ENCODE data around the gene PRR36. TPM values are rescaled to one million over a fixed set of nuclear protein-coding genes. Genes with fewer than 3 reads are reported as not detected.

PRR36 gene
- total RNA-seq, 1 donor from 2014 or later: 0.05 TPM

DNA sequence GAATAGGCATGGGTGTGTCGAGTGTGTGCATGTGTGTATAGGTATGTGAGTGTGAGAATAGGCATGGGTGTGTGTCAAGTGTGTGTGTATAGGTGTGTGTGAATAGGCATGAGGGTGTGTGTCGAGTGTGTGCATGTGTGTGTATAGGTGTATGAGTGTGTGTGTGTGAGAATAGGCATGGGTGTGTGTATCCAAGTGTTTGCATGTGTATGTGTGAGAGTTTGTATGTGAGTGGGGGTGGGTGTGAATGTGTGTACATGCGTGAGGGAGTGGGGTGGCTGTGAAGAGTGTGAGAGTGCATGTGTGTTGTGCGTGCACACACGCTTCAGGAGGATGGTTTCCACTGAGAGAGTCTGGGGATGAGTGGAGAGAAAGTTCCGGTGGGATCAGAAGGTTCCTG is 30.7 kb downstream of the PRR36 start:
- H3K36me3 Mint-ChIP-seq (ENCODE audit: low read depth): no peaks in the 10 kb centered on the region
- H3K9me3 Mint-ChIP-seq: no peaks in the 10 kb centered on the region
- no peaks in the 10 kb centered on the region for H3K4me1 Mint-ChIP-seq (ENCODE audit: low read depth)

DNA sequence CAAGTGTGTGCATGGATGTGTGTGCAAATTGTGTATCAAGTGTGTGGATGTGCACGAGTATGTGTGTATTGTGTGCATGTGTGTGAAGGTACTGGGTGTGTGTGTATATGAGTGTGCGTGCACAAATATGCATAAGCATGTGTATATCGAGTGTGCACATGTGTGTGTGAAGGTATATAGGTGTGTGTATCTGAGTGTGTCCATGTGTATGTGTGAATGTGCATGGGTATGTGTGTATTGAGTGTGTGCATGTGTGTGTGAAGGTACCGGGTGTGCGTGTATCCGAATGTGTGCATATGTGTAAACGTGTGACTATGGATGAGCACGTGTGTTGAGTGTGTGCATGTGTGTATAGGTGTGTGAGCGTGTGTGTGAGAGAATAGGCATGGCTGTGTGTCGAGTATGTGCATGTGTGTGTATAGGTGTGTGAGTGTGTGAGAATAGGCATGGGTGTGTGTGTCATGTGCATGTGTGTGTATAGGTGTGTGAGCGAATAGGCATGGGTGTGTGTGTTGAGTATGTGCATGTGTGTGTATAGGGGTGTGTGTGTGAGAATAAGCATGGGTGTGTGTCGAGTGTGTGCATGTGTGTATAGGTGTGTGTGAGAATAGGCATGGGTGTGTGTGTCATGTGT is 31.4 kb downstream of the PRR36 start:
- Mint-ChIP-seq H3K27me3 (ENCODE audit: insufficient read depth) (no peaks in the 10 kb centered on the region), H3K9me3 (no peaks in the 10 kb centered on the region), H3K27ac (no peak overlapping the region), H3K4me1 (ENCODE audit: low read depth) (no peaks in the 10 kb centered on the region), H3K4me3 (no peak overlapping the region), H3K36me3 (ENCODE audit: low read depth) (no peaks in the 10 kb centered on the region)
- intact Hi-C loops (cut with micrococcal nuclease): no loop called here
- no peak for DNase-seq (ENCODE audit: low spot score)

More for the DNA sequence above, 30.7 kb downstream of the PRR36 start:
- DNase-seq (ENCODE audit: low spot score): no peak
- Mint-ChIP-seq H3K27me3 (ENCODE audit: insufficient read depth) (no peaks in the 10 kb centered on the region), H3K4me3 (no peak overlapping the region), H3K27ac (no peak overlapping the region)
- intact Hi-C loops (cut with micrococcal nuclease): no loop called here

DNA sequence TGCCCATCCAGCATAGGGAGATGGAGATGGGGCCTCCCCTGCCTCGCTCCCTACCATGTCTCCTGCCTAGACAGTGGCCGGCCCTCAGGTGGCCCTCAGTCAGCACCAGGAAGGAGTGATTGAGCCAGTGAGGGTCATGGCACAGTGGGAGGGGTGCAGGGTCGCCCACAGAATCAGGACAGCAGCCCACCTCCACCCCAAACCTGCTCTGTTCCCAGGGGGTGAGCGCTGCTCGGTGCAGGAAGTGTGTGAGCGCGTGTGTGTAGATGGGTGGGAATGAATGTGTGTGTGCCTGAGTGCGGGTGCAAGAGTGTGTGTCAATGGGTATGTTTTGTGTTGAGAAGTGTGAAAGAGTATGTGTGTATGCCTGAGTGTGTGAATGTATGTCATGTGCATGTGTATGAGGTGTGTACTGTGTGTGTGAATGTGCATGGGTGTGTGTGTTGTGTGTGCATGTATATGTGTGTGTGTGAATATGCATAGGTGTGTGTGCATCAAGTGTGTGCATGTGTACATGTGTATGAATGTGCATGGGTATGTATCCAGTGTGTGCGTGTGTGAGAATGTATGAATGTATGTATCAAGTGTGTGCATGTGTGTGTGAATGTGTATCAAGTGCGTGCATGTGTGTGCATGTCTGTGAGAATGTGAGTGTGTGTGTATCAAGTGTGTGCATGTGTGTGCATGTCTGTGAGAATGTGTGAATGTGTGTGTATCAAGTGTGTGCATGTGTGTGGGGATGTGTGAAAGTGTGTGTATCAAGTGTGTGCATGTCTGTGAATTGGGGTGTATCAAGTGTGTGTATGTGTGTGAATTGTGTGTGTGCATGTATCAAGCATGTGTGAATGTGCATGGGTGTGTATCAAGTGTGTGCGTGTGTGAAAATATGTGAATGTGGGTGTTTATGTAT is 32.2 kb downstream of the PRR36 start:
- H3K27ac Mint-ChIP-seq: no peak overlapping the region
- no peaks in the 10 kb centered on the region for H3K36me3 Mint-ChIP-seq (ENCODE audit: low read depth)
- intact Hi-C loops (cut with micrococcal nuclease): no loop called here
- H3K4me1 Mint-ChIP-seq (ENCODE audit: low read depth): no peaks in the 10 kb centered on the region
- no peaks in the 10 kb centered on the region for H3K27me3 Mint-ChIP-seq (ENCODE audit: insufficient read depth)
- H3K9me3 Mint-ChIP-seq: no peaks in the 10 kb centered on the region
- no peak overlapping the region for H3K4me3 Mint-ChIP-seq
- DNase-seq (ENCODE audit: low spot score): no peak

DNA sequence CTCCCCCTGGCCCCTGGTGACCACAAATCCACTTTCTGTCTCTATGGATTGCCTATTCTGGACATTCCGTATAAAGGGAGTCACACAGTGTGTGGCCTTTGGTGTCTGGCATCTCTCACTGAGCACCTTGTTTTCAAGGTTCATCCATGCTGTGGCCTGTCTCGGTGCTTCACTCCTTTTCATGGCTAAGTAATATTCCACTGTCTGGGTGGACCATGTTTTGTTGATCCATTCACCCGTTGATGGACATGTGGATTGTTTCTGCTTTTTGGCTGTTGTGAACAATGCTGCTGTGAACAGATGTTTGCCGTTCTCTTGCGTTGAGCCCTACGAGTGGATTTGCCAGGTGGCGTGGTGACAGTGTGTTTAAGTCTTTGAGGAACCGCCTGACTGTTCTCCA is 33.6 kb downstream of the PRR36 start:
- no peaks in the 10 kb centered on the region for H3K4me1 Mint-ChIP-seq (ENCODE audit: low read depth)
- H3K36me3 Mint-ChIP-seq (ENCODE audit: low read depth): no peaks in the 10 kb centered on the region
- H3K27ac Mint-ChIP-seq: no peak overlapping the region
- peaks cover 2% of the 10 kb centered on the region for H3K27me3 Mint-ChIP-seq (ENCODE audit: insufficient read depth)
- intact Hi-C loops (cut with micrococcal nuclease): no loop called here
- no peak overlapping the region for H3K4me3 Mint-ChIP-seq
- DNase-seq (ENCODE audit: low spot score): no peak
- no peaks in the 10 kb centered on the region for H3K9me3 Mint-ChIP-seq

DNA sequence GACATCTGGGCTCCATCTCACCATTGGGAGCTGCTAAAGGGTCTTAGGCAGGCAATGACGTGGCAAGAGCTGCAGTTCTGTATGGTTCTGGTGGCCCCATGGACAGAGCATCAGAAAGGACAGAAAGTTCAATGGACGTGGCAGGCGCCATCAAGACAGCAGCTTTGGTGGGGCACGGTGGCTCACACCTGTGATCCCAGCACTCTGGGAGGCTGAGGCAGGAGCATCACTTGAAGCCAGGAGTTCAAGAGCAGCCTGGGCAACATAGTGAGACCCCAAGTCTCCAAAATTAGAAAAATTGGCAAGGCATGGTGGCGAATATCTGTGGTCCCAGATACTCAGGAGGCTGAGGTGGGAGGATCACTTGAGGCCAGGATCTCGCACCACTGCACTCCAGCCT is 34.7 kb downstream of the PRR36 start:
- no peaks in the 10 kb centered on the region for H3K9me3 Mint-ChIP-seq
- no peaks in the 10 kb centered on the region for H3K36me3 Mint-ChIP-seq (ENCODE audit: low read depth)
- H3K4me1 Mint-ChIP-seq (ENCODE audit: low read depth): no peaks in the 10 kb centered on the region
- no peak overlapping the region for H3K4me3 Mint-ChIP-seq
- no peak overlapping the region for H3K27ac Mint-ChIP-seq
- H3K27me3 Mint-ChIP-seq (ENCODE audit: insufficient read depth): peaks cover 2% of the 10 kb centered on the region
- DNase-seq (ENCODE audit: low spot score): no peak
- intact Hi-C loops (cut with micrococcal nuclease): no loop called here

DNA sequence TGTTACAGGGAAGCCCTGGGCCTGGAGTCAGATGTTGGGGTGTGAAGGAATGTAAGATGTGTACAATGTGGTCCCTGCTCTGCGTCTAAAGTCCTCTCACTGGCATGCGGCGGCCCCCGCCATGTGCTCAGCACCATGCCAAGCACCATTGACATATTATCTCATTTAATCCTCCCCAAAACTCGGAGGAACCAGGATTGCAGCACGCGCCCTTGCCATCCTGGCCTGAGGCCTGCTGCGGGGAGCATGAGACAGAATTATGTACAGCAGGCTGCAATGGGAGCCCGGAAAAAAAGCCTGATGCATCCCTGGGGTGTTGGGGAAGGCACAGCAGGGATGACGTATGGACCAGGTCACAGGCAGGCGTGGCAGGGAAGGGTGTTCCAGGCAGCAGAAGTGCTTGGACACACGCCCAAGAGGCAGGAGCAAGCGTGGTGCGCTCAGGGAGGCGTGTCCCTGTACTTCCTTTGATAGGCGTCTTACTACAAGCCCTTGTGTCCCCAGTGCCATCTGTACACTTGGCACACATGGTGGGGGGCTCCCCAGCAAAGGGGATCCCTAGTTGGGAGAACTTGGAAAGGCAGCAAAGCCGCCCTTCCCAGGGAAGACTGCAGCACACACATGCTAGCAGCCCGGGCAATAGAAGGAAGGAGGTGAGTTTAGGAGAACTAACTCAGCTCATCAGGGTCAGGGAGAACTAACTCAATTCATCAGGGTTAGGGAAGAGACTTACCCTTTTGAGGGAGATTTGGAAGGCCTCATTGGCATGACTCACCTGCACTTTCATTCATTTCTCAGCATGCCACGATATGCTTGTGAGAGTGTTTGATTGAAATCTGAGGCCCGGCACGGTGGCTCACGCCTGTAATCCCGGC is 40.7 kb downstream of the PRR36 start:
- Mint-ChIP-seq H3K27ac (no peak overlapping the region), H3K36me3 (ENCODE audit: low read depth) (no peaks in the 10 kb centered on the region), H3K4me1 (ENCODE audit: low read depth) (peaks cover 21% of the 10 kb centered on the region), H3K9me3 (no peaks in the 10 kb centered on the region), H3K4me3 (no peak overlapping the region), H3K27me3 (ENCODE audit: insufficient read depth) (peaks cover 5% of the 10 kb centered on the region)
- intact Hi-C loops (cut with micrococcal nuclease): no loop called here
- DNase-seq (ENCODE audit: low spot score): no peak

DNA sequence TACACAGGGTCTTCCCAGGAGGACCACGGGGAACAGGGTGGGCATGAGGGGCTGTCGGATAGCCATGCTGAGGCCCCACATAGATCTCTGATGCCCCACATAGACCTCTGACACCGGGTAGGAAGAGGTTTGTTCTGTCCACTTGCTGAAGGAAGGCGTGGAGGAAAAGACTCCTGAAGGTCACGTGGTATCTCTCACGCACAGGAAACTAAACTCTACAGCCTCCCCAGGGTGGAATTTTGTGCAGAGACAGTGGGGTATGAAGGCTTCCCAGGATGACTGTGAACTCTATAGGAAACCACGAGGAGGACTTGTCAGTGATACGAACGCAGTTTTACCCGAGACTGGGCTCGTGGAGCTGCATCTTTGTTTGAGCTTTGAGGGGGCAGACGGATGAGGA is 41.4 kb downstream of the PRR36 start:
- peaks cover 21% of the 10 kb centered on the region for H3K4me1 Mint-ChIP-seq (ENCODE audit: low read depth)
- no peak overlapping the region for H3K27ac Mint-ChIP-seq
- peaks cover 5% of the 10 kb centered on the region for H3K27me3 Mint-ChIP-seq (ENCODE audit: insufficient read depth)
- intact Hi-C loops (cut with micrococcal nuclease): no loop called here
- H3K4me3 Mint-ChIP-seq: no peak overlapping the region
- H3K9me3 Mint-ChIP-seq: no peaks in the 10 kb centered on the region
- no peak for DNase-seq (ENCODE audit: low spot score)
- H3K36me3 Mint-ChIP-seq (ENCODE audit: low read depth): no peaks in the 10 kb centered on the region

DNA sequence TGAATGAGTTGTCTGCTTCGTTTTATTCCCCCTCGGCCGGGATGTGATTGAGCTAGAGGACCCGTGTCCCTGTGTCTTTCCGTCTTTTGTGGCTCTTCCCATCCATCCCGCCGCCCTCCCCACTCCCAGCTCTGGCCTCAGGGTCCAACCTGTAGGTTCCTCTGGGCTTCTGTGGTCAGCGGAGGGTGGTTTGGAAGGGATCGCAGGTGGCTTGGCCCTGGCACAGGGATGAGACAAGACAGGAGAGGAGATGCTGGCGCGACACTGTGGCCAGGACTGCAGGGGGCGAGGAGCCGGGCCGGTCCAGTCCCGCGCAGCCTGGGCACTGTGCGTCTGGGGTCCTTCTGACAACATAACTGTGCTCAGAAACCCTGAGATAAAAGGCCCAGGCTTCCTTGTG is 42.2 kb downstream of the PRR36 start:
- intact Hi-C loops (cut with micrococcal nuclease): no loop called here
- H3K36me3 Mint-ChIP-seq (ENCODE audit: low read depth): no peaks in the 10 kb centered on the region
- no peak for DNase-seq (ENCODE audit: low spot score)
- peaks cover 21% of the 10 kb centered on the region for H3K4me1 Mint-ChIP-seq (ENCODE audit: low read depth)
- peaks cover 5% of the 10 kb centered on the region for H3K27me3 Mint-ChIP-seq (ENCODE audit: insufficient read depth)
- H3K27ac Mint-ChIP-seq: no peak overlapping the region
- H3K9me3 Mint-ChIP-seq: no peaks in the 10 kb centered on the region
- peak overlapping the region; percentile 19 for H3K4me3 Mint-ChIP-seq

DNA sequence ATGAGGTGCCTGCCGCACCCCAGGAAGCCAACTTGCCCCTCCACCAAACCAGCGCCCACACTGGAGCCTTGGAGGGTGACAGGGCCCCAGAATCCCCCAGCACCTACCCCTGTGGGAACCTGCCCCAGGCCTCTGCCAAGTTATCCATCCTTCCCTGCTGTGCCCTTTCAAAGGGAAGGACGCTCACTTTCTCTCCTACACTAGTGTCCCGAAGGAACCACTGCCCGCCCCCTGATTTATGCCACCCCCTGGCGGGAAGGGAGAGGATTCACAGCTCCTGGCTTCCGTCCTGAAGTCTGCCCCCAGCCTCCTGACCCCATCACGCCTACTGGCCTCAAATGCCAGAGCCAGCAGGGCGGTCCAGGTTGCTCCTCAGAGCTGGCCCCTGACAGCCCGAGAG is 42.7 kb downstream of the PRR36 start:
- Mint-ChIP-seq H3K27me3 (ENCODE audit: insufficient read depth) (peaks cover 8% of the 10 kb centered on the region), H3K36me3 (ENCODE audit: low read depth) (no peaks in the 10 kb centered on the region)
- intact Hi-C loops (cut with micrococcal nuclease): no loop called here

DNA sequence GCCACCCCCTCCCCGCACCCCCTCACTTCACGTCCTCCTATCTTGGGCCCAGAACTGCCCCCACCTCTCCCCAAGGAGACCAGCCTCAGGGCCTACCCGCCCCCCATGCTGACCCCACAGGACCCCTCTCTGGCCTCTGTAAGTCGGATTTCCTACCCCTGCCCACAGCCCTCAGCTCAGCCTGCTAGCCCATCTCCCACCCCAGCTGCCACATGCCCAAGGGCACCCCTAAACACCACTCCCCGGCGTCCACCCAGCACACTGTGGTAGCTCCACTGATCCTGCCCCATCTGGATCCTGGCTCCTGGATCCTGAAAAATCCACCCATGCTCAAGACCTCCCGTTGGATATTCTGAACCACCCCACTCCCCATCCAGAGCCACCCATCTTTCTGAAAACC is 43.4 kb downstream of the PRR36 start:
- peak overlapping the region; percentile 55 for H3K27ac Mint-ChIP-seq
- H3K36me3 Mint-ChIP-seq (ENCODE audit: low read depth): no peaks in the 10 kb centered on the region
- peaks cover 12% of the 10 kb centered on the region for H3K27me3 Mint-ChIP-seq (ENCODE audit: insufficient read depth)
- H3K4me1 Mint-ChIP-seq (ENCODE audit: low read depth): peaks cover 21% of the 10 kb centered on the region
- no peak for DNase-seq (ENCODE audit: low spot score)
- H3K9me3 Mint-ChIP-seq: no peaks in the 10 kb centered on the region
- intact Hi-C loops (cut with micrococcal nuclease): no loop called here
- H3K4me3 Mint-ChIP-seq: peak overlapping the region; percentile 86

More for the DNA sequence above, 42.7 kb downstream of the PRR36 start:
- peaks cover 21% of the 10 kb centered on the region for H3K4me1 Mint-ChIP-seq (ENCODE audit: low read depth)
- no peak for DNase-seq (ENCODE audit: low spot score)
- no peaks in the 10 kb centered on the region for H3K9me3 Mint-ChIP-seq
- H3K27ac Mint-ChIP-seq: no peak overlapping the region
- peak overlapping the region; percentile 86 for H3K4me3 Mint-ChIP-seq

DNA sequence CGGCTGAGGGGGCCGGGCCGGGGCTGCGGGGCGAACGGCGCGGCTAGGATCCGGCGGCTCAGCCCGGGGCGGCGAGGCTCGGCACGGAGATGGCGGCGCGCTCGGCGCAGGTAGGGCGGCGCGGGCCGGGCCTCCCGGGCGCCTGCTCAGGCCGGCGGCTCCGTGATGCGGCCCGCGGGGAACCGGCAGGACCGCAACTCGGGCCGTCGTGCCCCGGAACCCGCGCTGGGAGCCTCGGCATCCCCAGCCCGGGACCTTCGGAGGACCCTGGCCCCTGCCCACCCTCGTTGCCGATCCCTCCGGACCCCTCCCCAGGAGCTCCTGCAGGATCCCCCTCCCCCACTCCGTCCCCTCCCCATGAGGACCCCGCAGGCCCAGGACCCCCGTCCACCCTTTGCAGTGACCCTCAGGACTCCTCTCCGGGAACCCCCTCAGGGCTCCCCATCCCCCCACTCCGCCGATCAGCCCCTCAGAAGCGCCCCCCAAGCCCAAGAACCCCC is 43.9 kb downstream of the PRR36 start:
- intact Hi-C loops (cut with micrococcal nuclease): no loop called here
- Mint-ChIP-seq H3K4me3 (no peak overlapping the region), H3K27ac (no peak overlapping the region), H3K4me1 (ENCODE audit: low read depth) (peaks cover 21% of the 10 kb centered on the region), H3K36me3 (ENCODE audit: low read depth) (no peaks in the 10 kb centered on the region), H3K9me3 (no peaks in the 10 kb centered on the region), H3K27me3 (ENCODE audit: insufficient read depth) (peaks cover 15% of the 10 kb centered on the region)
- DNase-seq (ENCODE audit: low spot score): no peak

DNA sequence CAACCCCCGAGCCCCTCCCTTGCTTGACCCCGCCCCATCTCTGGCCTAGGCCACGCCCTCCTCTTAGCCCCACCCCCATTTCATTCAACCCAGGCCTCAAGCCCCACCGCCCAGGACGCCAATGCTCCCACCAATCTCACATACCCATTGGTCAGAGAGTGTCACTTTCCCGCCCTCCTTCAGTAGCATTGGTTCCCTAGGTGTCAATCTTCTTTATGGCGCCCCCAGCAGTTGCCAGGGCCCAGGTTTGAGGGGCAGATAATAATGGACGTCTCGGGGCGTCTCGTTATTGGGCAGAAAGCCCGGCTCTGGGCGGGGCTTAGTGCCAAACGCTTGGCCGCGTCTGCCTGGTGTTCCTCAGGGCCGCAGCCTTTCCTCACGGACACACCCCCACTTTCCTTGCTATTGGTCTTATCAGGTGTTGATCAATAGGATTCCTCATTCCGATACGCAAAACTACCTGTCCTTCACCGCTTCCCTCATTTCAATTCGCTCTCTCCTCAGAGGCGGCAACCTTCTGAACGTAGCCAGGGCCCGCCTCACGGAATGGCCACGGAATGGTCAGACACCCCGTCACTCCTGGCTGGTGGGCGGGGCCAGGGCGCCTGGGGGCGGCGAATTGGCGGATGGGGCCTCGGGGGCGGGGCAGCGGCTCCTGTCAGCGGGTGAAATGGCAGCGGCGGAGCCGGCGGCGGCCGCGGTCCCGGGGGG is 44.5 kb downstream of the PRR36 start, which contains the start of gene EVI5L:
Gene EVI5L (plus strand): TSS at position 658 of the 711 bp plus-strand sequence. CDS start 16,325 bp downstream, outside the sequence.
- DNase-seq (ENCODE audit: low spot score): peak; percentile 99
- intact Hi-C loops (cut with micrococcal nuclease): loop anchor here (1.0 kb wide), 10 partner anchors 22 to 434 kb away; partner anchors contain the start of genes MAP2K7, PNPLA6, SNAPC2 and TIMM44
- peak within 1 kb of the TSS; percentile 86 for H3K4me3 Mint-ChIP-seq
- peaks cover 15% of the 10 kb centered on the region for H3K27me3 Mint-ChIP-seq (ENCODE audit: insufficient read depth)
- no peaks in the 10 kb centered on the region for H3K9me3 Mint-ChIP-seq
- peak within 1 kb of the TSS; percentile 69 for H3K27ac Mint-ChIP-seq
- no peaks in the 10 kb centered on the region for H3K36me3 Mint-ChIP-seq (ENCODE audit: low read depth)
- H3K4me1 Mint-ChIP-seq (ENCODE audit: low read depth): peaks cover 21% of the 10 kb centered on the region

Measured in activated T-helper 1 cell treated with anti-CD3 and anti-CD28 coated beads, Interleukin-12 subunit alpha, Interleukin-12 subunit beta, Interleukin-2, Interleukin-4 antibody, amounts not matched to agents 30 ng/mL and 10 ng/mL and 1 ng/mL, durations not matched to agents 14 hours and 24 hours and 36 hours (primary cell).